ENCODE results near the gene HDLBP.

GRCh38 chr2:241235859-241236593 is 79.4 kb downstream of the HDLBP start:
- TF ChIP-seq, protein P1, sequence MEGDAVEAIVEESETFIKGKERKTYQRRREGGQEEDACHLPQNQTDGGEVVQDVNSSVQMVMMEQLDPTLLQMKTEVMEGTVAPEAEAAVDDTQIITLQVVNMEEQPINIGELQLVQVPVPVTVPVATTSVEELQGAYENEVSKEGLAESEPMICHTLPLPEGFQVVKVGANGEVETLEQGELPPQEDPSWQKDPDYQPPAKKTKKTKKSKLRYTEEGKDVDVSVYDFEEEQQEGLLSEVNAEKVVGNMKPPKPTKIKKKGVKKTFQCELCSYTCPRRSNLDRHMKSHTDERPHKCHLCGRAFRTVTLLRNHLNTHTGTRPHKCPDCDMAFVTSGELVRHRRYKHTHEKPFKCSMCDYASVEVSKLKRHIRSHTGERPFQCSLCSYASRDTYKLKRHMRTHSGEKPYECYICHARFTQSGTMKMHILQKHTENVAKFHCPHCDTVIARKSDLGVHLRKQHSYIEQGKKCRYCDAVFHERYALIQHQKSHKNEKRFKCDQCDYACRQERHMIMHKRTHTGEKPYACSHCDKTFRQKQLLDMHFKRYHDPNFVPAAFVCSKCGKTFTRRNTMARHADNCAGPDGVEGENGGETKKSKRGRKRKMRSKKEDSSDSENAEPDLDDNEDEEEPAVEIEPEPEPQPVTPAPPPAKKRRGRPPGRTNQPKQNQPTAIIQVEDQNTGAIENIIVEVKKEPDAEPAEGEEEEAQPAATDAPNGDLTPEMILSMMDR (IDR thresholded peaks at IDR 0.05), result no peak
- no peak for TF ChIP-seq POLR2A (IDR thresholded peaks at IDR 0.05)

Data from Peyer's patch (tissue), 4 donors.